NAMALWA (cell line): ENCODE data around the gene TFEB.

Experiments
- DNase-seq: peaks from one replicate; pipeline ENCODE4 v3.0.0-alpha.2; 2015; ENCODE audit warnings: low spot score

The TFEB gene

GRCh38 chr6:41674231-41675000 is 61.0 kb downstream of the TFEB start:
- no peak for DNase-seq

GRCh38 chr6:41673704-41674000 is 61.8 kb downstream of the TFEB start:
- DNase-seq = no peak

GRCh38 chr6:41672816-41673703 is 62.3 kb downstream of the TFEB start:
- no peak for DNase-seq

- DNase-seq = no peak
These were observed 63.4 kb downstream of the TFEB start for GRCh38 chr6:41672016-41672415.

GRCh38 chr6:41671376-41671775 is 64.0 kb downstream of the TFEB start:
- no peak for DNase-seq

- DNase-seq = no peak
These were observed 64.6 kb downstream of the TFEB start for GRCh38 chr6:41670703-41671360.

- no peak for DNase-seq
These were observed 66.4 kb downstream of the TFEB start for GRCh38 chr6:41668968-41669367.

GRCh38 chr6:41667195-41667594 is 68.2 kb downstream of the TFEB start:
- no peak for DNase-seq

- DNase-seq = no peak
These were observed 71.1 kb downstream of the TFEB start for GRCh38 chr6:41664271-41664670.

GRCh38 chr6:41663568-41663967 is 71.8 kb downstream of the TFEB start:
- DNase-seq = no peak

- no peak for DNase-seq
These were observed 75.5 kb downstream of the TFEB start for GRCh38 chr6:41659935-41660334.

- no peak for DNase-seq
These were observed 76.8 kb downstream of the TFEB start for GRCh38 chr6:41658636-41659035.

GRCh38 chr6:41657131-41658094 is 78.0 kb downstream of the TFEB start:
- DNase-seq = no peak

- no peak for DNase-seq
These were observed 79.3 kb downstream of the TFEB start for GRCh38 chr6:41656002-41656691.

- DNase-seq = no peak
These were observed 79.8 kb downstream of the TFEB start for GRCh38 chr6:41655646-41656001.

- no peak for DNase-seq
These were observed 80.2 kb downstream of the TFEB start for GRCh38 chr6:41655176-41655575.

- DNase-seq = no peak
These were observed 80.7 kb downstream of the TFEB start for GRCh38 chr6:41654698-41655151.

GRCh38 chr6:41654151-41654697 is 81.2 kb downstream of the TFEB start:
- no peak for DNase-seq

- DNase-seq = no peak
These were observed 81.7 kb downstream of the TFEB start for GRCh38 chr6:41653691-41654090.

- DNase-seq = no peak
These were observed 82.3 kb downstream of the TFEB start for GRCh38 chr6:41652866-41653652.
